HepG2 (cell line): Measurements from ENCODE around the gene SLC26A3. TPM values are rescaled to one million over a fixed set of nuclear protein-coding genes. Genes with fewer than 3 reads are reported as not detected.
A peak's percentile ranks its signal among the peaks of the same experiment; 100 is the strongest.

Source experiments
- ETV6 ChIP-seq: sonication (generic); formaldehyde crosslinking; conservative IDR thresholded peaks from 2 replicates; pipeline ENCODE4 v1.4.0; 2020; ENCODE audit warnings: missing genetic modification reagents
- HOXA3 ChIP-seq: sonication (generic); formaldehyde crosslinking; IDR thresholded peaks from 2 replicates; pipeline ENCODE4 v1.5.0; 2020; ENCODE audit warnings: missing genetic modification reagents
- RAD21 ChIP-seq: fragments of 450-650 bp; formaldehyde crosslinking; IDR thresholded peaks from 2 replicates; pipeline ENCODE4 v1.5.0; 2020; ENCODE audit warnings: mild to moderate bottlenecking
- ZNF101 ChIP-seq: sonication (generic); formaldehyde crosslinking; IDR thresholded peaks from 2 replicates; pipeline ENCODE4 v1.4.0; 2020; ENCODE audit warnings: mild to moderate bottlenecking, low read depth, missing genetic modification reagents, borderline replicate concordance
- ZNF33A ChIP-seq: sonication (generic); formaldehyde crosslinking; IDR thresholded peaks from 2 replicates; pipeline ENCODE4 v1.5.1; 2020; ENCODE audit warnings: missing genetic modification reagents, mild to moderate bottlenecking, moderate library complexity, borderline replicate concordance
- polyA plus RNA-seq, 8 experiments: library from polyadenylated mRNA; depleted of rRNA in 3 of 8; stranded (reverse) in 7 of 8; unstranded in 1 of 8; fragments of >200 nt; fragmentation: Illumina TruSeq in 4 of 8; extraction: Trizol in 4 of 8; gene quantifications; 2 replicates each; pipeline versions ENCODE4 v1.2.1 to v1.2.3, GENCODE V29; 2011 to 2016; ENCODE audit warnings: low read depth in 4 of 8, missing spikeins in 1 of 8, mixed read lengths in 1 of 8; ENCODE audit not compliant: insufficient read depth in 1 of 8
- total RNA-seq, 5 experiments: library from RNA; depleted of rRNA; stranded (reverse); fragments of >200 nt; fragmentation: Illumina TruSeq; extraction: Trizol; gene quantifications; 2 replicates each; pipeline ENCODE4 v1.2.3, GENCODE V29; 2016; ENCODE audit warnings: low read depth in 1 of 5
- TF ChIP-seq, protein P1 (sequence below): sonication (generic); formaldehyde crosslinking; IDR thresholded peaks from one replicate; pipeline ENCODE4 v1.5.1; 2020; ENCODE audit warnings: mild to moderate bottlenecking, missing genetic modification reagents; ENCODE audit errors: not compliant biosample characterization
- TF ChIP-seq, protein P2 (sequence below): sonication (generic); formaldehyde crosslinking; IDR thresholded peaks from 2 replicates; pipeline ENCODE4 v1.4.0; 2020; ENCODE audit warnings: missing genetic modification reagents, borderline replicate concordance
- TF ChIP-seq, protein P3 (sequence below): sonication (generic); formaldehyde crosslinking; IDR thresholded peaks from 2 replicates; pipeline ENCODE4 v1.4.0; 2020; ENCODE audit warnings: missing genetic modification reagents, borderline replicate concordance
- TF ChIP-seq, protein P4 (sequence below): sonication (generic); formaldehyde crosslinking; IDR thresholded peaks from 2 replicates; pipeline ENCODE4 v1.4.0; 2020; ENCODE audit warnings: missing genetic modification reagents

Gene SLC26A3
- total and polyA plus RNA-seq, 2 of the 13 experiments (the other 11 are each of a cell fraction or from before 2014, with no cell fraction given), result 0.11 to 0.30 TPM

DNA sequence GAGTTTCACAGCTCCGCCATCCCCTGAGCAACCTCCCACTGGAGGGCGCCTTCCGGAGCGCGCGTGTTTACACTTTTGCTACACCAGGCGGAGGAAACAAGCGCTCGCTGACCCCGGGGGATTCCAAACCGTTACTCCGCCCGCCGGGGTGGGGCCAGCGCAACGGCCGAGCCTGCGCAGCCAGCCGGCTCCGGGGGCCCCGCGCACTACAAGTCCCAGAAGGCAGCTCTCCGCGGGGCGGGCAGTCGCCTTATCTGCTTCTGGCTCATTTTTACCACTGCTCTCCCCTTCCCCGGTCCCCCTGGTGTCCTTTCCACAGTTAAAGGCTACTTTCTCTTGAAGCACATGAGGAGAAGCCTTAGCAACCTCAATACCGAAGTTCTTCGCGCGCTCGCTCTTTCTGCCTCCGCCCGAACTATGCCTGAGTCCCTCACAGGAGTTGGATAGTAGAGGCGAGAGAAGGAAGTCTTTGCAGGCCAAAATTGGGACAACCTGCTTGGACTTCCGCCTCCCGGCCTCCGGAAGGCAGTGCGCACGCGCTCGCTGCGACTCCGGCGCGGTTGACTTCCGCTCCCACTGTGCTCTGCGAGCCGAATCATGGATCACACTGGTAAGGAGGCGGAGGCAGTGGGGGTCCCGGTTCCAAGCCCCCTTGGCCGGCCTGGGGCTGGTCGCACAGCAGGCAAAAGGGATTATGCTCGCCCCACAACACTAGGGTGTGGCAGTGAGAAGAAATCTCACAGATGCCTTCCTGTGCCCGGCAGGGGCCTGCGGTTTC lies 59.3 kb downstream of the SLC26A3 start, which contains the start of gene CBLL1 (continued):
- TF ChIP-seq ZNF33A, result no peak; the same call in 1 of the 2 replicates
- TF ChIP-seq, protein P1, sequence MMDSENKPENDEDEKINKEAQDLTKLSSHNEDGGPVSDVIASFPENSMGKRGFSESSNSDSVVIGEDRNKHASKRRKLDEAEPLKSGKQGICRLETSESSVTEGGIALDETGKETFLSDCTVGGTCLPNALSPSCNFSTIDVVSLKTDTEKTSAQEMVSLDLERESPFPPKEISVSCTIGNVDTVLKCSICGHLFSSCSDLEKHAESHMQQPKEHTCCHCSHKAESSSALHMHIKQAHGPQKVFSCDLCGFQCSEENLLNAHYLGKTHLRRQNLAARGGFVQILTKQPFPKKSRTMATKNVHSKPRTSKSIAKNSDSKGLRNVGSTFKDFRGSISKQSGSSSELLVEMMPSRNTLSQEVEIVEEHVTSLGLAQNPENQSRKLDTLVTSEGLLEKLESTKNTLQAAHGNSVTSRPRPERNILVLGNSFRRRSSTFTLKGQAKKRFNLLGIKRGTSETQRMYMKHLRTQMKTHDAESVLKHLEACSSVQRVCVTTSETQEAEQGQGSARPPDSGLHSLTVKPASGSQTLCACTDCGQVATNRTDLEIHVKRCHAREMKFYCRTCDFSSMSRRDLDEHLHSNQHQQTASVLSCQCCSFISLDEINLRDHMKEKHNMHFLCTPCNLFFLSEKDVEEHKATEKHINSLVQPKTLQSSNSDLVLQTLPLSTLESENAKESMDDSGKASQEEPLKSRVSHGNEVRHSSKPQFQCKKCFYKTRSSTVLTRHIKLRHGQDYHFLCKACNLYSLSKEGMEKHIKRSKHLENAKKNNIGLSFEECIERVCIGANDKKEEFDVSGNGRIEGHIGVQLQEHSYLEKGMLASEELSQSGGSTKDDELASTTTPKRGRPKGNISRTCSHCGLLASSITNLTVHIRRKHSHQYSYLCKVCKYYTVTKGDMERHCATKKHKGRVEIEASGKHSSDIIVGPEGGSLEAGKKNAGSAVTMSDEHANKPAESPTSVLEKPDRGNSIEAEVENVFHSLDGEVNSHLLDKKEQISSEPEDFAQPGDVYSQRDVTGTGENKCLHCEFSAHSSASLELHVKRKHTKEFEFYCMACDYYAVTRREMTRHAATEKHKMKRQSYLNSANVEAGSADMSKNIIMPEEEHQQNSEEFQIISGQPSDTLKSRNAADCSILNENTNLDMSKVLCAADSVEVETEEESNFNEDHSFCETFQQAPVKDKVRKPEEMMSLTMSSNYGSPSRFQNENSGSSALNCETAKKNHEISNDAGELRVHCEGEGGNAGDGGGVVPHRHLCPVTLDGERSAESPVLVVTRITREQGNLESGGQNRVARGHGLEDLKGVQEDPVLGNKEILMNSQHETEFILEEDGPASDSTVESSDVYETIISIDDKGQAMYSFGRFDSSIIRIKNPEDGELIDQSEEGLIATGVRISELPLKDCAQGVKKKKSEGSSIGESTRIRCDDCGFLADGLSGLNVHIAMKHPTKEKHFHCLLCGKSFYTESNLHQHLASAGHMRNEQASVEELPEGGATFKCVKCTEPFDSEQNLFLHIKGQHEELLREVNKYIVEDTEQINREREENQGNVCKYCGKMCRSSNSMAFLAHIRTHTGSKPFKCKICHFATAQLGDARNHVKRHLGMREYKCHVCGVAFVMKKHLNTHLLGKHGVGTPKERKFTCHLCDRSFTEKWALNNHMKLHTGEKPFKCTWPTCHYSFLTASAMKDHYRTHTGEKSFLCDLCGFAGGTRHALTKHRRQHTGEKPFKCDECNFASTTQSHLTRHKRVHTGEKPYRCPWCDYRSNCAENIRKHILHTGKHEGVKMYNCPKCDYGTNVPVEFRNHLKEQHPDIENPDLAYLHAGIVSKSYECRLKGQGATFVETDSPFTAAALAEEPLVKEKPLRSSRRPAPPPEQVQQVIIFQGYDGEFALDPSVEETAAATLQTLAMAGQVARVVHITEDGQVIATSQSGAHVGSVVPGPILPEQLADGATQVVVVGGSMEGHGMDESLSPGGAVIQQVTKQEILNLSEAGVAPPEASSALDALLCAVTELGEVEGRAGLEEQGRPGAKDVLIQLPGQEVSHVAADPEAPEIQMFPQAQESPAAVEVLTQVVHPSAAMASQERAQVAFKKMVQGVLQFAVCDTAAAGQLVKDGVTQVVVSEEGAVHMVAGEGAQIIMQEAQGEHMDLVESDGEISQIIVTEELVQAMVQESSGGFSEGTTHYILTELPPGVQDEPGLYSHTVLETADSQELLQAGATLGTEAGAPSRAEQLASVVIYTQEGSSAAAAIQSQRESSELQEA (CRISPR knock-in tag), result no peak
- TF ChIP-seq ZNF101 (CRISPR knock-in tag), result no peak
- TF ChIP-seq, protein P2, sequence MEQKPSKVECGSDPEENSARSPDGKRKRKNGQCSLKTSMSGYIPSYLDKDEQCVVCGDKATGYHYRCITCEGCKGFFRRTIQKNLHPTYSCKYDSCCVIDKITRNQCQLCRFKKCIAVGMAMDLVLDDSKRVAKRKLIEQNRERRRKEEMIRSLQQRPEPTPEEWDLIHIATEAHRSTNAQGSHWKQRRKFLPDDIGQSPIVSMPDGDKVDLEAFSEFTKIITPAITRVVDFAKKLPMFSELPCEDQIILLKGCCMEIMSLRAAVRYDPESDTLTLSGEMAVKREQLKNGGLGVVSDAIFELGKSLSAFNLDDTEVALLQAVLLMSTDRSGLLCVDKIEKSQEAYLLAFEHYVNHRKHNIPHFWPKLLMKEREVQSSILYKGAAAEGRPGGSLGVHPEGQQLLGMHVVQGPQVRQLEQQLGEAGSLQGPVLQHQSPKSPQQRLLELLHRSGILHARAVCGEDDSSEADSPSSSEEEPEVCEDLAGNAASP (CRISPR knock-in tag), result peak; percentile 7
- TF ChIP-seq, protein P3, sequence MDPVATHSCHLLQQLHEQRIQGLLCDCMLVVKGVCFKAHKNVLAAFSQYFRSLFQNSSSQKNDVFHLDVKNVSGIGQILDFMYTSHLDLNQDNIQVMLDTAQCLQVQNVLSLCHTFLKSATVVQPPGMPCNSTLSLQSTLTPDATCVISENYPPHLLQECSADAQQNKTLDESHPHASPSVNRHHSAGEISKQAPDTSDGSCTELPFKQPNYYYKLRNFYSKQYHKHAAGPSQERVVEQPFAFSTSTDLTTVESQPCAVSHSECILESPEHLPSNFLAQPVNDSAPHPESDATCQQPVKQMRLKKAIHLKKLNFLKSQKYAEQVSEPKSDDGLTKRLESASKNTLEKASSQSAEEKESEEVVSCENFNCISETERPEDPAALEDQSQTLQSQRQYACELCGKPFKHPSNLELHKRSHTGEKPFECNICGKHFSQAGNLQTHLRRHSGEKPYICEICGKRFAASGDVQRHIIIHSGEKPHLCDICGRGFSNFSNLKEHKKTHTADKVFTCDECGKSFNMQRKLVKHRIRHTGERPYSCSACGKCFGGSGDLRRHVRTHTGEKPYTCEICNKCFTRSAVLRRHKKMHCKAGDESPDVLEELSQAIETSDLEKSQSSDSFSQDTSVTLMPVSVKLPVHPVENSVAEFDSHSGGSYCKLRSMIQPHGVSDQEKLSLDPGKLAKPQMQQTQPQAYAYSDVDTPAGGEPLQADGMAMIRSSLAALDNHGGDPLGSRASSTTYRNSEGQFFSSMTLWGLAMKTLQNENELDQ (CRISPR knock-in tag), result no peak
- TF ChIP-seq RAD21 (CRISPR knock-in tag), result peak; percentile 95
- TF ChIP-seq, protein P4, sequence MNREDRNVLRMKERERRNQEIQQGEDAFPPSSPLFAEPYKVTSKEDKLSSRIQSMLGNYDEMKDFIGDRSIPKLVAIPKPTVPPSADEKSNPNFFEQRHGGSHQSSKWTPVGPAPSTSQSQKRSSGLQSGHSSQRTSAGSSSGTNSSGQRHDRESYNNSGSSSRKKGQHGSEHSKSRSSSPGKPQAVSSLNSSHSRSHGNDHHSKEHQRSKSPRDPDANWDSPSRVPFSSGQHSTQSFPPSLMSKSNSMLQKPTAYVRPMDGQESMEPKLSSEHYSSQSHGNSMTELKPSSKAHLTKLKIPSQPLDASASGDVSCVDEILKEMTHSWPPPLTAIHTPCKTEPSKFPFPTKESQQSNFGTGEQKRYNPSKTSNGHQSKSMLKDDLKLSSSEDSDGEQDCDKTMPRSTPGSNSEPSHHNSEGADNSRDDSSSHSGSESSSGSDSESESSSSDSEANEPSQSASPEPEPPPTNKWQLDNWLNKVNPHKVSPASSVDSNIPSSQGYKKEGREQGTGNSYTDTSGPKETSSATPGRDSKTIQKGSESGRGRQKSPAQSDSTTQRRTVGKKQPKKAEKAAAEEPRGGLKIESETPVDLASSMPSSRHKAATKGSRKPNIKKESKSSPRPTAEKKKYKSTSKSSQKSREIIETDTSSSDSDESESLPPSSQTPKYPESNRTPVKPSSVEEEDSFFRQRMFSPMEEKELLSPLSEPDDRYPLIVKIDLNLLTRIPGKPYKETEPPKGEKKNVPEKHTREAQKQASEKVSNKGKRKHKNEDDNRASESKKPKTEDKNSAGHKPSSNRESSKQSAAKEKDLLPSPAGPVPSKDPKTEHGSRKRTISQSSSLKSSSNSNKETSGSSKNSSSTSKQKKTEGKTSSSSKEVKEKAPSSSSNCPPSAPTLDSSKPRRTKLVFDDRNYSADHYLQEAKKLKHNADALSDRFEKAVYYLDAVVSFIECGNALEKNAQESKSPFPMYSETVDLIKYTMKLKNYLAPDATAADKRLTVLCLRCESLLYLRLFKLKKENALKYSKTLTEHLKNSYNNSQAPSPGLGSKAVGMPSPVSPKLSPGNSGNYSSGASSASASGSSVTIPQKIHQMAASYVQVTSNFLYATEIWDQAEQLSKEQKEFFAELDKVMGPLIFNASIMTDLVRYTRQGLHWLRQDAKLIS (CRISPR knock-in tag), result no peak
- 0 out of 2 replicates have a peak, but pooled peaks have one; percentile 17 for TF ChIP-seq ETV6 (CRISPR knock-in tag)
- peak; percentile 52; the same call in 1 of the 2 replicates for TF ChIP-seq HOXA3 (CRISPR knock-in tag)
